Measurements from ENCODE around the gene RNGTT. TPM values are rescaled to one million over a fixed set of nuclear protein-coding genes. Genes with fewer than 3 reads are reported as not detected.
"Not testable (repeated sequence)": the region's sequence is repeated elsewhere in the genome, so short reads cannot be mapped to it uniquely, and the experiment has no call there.

The RNGTT gene
- total RNA-seq, 1 donor from 2014 or later = 14.4 TPM

DNA sequence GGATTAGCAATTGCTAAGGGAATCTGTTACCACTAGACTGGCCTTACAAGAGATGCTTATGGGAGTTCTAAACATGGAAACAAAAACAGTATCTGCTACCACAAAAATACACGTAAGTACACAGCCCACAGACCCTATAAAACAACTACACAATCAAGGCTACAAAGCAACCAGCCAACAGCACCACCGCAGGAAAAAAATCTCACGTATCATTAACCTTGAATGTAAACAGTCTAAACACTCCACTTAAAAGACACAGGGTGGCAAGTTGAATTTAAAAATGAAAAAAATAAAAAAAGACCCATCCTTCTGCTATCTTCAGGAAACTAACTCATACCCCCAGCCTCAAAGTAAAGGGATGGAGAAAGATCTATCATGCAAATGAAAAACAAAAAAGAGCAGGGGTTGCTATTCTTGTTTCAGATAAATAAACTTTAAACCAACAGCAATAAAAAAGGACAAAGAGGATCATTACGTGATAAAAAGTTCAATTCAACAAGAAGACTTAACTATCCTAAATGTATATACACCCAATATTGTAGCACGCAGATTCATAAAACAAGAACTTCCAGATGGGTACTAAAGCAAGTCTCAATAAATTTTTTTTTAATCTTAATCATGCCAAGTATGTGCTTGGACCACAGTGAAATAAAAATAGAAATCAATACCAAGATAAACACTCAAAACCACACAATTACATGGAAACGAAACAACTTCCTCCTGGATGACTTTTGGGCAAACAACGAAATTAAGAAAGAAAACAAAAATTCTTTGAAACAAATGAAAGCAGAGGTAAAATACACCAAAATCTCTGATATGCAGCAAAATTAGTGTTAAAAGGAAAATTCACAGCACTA, 52.3 kb downstream of the RNGTT start:
- Histone ChIP-seq H3K36me3 (ENCODE audit: control insufficient read depth, insufficient read depth, low read length) (no peaks in the 10 kb centered on the region), H3K4me3 (ENCODE audit: low read depth, low read length) (no peak overlapping the region), H3K27me3 (ENCODE audit: control insufficient read depth, insufficient read depth, low read length) (no peaks in the 10 kb centered on the region)
- TF ChIP-seq, protein P1, sequence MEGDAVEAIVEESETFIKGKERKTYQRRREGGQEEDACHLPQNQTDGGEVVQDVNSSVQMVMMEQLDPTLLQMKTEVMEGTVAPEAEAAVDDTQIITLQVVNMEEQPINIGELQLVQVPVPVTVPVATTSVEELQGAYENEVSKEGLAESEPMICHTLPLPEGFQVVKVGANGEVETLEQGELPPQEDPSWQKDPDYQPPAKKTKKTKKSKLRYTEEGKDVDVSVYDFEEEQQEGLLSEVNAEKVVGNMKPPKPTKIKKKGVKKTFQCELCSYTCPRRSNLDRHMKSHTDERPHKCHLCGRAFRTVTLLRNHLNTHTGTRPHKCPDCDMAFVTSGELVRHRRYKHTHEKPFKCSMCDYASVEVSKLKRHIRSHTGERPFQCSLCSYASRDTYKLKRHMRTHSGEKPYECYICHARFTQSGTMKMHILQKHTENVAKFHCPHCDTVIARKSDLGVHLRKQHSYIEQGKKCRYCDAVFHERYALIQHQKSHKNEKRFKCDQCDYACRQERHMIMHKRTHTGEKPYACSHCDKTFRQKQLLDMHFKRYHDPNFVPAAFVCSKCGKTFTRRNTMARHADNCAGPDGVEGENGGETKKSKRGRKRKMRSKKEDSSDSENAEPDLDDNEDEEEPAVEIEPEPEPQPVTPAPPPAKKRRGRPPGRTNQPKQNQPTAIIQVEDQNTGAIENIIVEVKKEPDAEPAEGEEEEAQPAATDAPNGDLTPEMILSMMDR (IDR thresholded peaks at IDR 0.05; ENCODE audit: insufficient read depth, low read length, poor library complexity, severe bottlenecking) = no peak
- no peak for DNase-seq (ENCODE audit: low read depth)

DNA sequence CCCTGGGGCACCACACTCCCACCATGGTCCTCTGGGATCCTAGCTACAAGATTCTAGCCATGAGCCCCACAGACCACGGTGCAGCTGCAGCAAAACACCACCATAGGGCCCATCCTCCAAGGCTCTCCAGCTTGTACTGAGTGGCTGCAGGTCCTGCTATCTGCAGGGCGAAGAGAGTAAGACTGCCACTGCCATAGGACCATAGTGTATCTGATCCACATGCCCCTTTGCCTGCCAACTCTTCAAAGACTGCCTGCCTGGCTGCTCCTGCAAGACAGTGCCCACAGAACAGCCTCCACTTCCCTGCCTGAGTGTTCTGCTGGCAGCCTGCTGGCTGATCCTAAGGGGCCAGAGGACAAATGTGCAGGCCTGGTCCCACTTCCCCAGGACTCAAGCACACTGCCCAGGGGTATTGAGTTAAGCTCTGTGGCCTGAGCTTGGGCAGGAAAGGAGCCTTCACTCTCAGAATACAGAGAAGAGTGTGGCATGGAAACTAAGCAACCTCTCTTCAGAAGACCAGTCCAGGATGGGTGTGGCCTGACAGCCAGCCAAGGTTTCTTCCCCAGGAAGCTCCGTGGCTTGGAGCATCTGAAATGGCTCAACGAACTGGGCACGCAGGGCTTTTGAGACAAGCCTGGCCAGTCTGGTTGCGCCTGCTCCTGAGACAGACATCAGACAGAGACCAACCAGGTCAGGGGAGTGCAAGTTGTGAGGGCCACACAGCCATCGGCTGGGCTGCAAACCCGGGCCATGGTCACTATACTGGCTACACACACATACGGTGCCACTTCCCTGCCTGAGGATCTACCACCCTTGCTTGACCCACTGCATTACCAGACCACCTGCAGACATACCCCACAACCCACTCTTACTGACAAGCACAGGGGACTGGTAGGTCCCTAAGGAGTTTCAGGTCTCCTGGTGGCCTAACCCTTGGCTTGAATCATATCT, 54.5 kb downstream of the RNGTT start:
- no peaks in the 10 kb centered on the region for H3K27me3 ChIP-seq (ENCODE audit: control insufficient read depth, insufficient read depth, low read length)
- TF ChIP-seq, protein P1 (IDR thresholded peaks at IDR 0.05; ENCODE audit: insufficient read depth, low read length, poor library complexity, severe bottlenecking) = no peak
- DNase-seq (ENCODE audit: low read depth) = no peak

DNA sequence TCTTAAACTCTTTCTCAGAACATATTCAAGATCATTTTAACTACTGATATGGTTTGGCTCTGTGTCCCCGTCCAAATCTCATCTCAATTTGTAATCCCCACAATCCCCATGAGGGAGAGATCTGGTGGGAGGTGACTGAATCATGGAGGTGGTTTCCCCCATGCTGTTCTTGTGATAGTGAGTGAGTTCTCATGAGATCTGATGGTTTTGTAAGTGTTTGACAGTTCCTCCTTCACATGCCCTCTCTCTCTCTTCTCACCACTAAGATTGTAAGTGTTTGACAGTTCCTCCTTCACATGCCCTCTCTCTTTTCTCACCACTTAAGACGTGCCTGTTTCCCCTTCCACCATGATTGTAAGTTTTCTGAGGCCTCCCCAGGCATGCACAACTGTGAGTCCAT, 56.3 kb downstream of the RNGTT start:
- DNase-seq (ENCODE audit: low read depth); H3K4me3 ChIP-seq (ENCODE audit: low read depth, low read length); H3K27me3 ChIP-seq (ENCODE audit: control insufficient read depth, insufficient read depth, low read length); H3K36me3 ChIP-seq (ENCODE audit: control insufficient read depth, insufficient read depth, low read length): not testable (repeated sequence)

More for the DNA sequence above, 54.5 kb downstream of the RNGTT start:
- H3K36me3 ChIP-seq (ENCODE audit: control insufficient read depth, insufficient read depth, low read length) = no peaks in the 10 kb centered on the region
- H3K4me3 ChIP-seq (ENCODE audit: low read depth, low read length) = no peak overlapping the region

DNA sequence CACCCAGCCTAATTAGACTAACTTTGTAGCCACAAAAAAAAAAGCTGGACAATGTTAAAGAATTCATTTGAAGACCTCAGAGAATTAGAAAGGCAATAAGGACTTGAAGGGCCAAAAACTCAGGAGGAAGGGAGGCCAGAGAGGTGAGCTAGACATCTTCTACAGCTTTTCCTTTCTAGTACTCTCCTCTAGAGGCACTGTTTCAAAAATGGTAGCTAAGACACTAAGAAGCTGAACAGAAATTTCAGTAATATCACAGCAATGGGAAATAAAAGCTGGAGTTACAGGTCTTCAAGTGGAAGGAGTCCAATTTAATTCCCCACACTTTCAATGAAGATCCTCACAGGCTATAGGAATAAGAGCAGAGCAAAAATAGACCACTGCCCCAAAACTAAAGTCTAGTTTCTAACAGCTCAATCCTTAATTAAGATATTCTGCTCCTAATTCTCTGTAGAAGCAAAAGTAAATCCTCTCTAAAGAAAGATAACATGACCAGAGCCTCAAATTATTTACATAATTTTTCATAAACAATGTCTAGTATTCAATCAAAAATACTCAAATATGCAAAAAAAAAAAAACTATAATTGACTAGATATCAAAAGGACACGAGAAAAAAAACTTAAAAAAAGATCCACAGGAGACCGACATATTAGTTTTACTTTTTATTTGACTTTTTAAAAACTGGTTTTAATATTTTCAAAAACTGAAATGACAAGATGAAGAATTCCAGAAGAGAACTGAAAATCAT, 63.7 kb downstream of the RNGTT start:
- TF ChIP-seq, protein P1 (IDR thresholded peaks at IDR 0.05; ENCODE audit: insufficient read depth, low read length, poor library complexity, severe bottlenecking) = peak; percentile 14
- DNase-seq (ENCODE audit: low read depth) = no peak
- H3K4me3 ChIP-seq (ENCODE audit: low read depth, low read length) = no peak overlapping the region
- H3K36me3 ChIP-seq (ENCODE audit: control insufficient read depth, insufficient read depth, low read length) = no peaks in the 10 kb centered on the region
- no peaks in the 10 kb centered on the region for H3K27me3 ChIP-seq (ENCODE audit: control insufficient read depth, insufficient read depth, low read length)

DNA sequence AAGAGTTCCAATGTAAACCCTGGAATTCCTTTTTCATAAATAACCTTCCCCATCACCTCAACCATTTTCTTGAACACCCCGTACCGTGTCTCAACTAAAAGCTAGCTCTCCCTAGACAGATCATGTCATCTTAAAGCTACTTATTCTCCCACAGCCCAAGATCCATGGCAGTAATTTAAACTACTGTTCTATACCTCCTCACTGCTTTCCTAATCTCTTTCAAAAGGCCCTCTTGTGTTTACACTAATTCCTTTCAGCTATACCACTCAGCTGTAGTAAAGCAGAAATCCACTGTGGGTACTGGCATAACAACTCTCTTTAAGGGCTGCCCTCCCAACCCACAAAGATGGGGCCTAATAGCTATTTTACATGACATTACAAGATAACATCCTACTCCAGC, 67.5 kb downstream of the RNGTT start:
- DNase-seq (ENCODE audit: low read depth) = no peak
- Histone ChIP-seq H3K36me3 (ENCODE audit: control insufficient read depth, insufficient read depth, low read length) (no peaks in the 10 kb centered on the region), H3K27me3 (ENCODE audit: control insufficient read depth, insufficient read depth, low read length) (no peaks in the 10 kb centered on the region), H3K4me3 (ENCODE audit: low read depth, low read length) (no peak overlapping the region)
- TF ChIP-seq, protein P1 (IDR thresholded peaks at IDR 0.05; ENCODE audit: insufficient read depth, low read length, poor library complexity, severe bottlenecking) = no peak
